ENCODE measurements around the gene TCF7L2. TPM values are rescaled to one million over a fixed set of nuclear protein-coding genes. Genes with fewer than 3 reads are reported as not detected.

TCF7L2 gene
- total and polyA plus RNA-seq, 4 donors, result 9.1 to 32.3 (median 21.4) TPM

DNA sequence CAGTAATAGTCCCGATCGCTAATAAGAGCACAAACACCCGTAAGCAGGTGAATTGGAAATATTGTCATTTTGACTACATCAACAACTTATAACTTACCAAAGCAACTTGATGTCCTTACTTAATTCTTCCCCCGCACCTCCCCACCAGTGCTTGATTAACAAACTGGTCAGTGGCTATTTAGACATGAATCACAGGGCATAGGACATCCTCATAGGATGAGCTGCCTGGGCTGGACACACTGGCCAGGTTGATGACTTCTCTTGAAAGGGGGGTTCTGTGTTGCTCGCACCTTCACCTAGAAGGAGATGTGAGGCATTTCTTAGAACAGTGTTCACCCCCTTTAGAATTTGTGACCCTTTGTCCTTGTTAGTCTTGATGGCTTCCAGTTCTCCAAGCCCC, 163.2 kb downstream of the TCF7L2 start:
- no peak overlapping the region for H3K9ac ChIP-seq (ENCODE audit: insufficient read depth in 1 of 2, low read length in 2 of 2)
- H3K4me1 ChIP-seq (ENCODE audit: control insufficient read depth in 5 of 5, insufficient read depth in 5 of 5, low read length in 5 of 5), result peaks cover 0 to 5% (median 0%) of the 10 kb centered on the region in 5 donors
- WGBS, 2 donors, result 95 to 99% methylated on average over 5 of the region's 5 CpGs
- no peak overlapping the region for H3K27ac ChIP-seq (ENCODE audit: low read depth in 1 of 2, low read length in 1 of 2)
- DNase-seq (no peak), ATAC-seq (ENCODE audit: insufficient read depth, low FRiP score) (no peak)
- TF ChIP-seq, protein P1, sequence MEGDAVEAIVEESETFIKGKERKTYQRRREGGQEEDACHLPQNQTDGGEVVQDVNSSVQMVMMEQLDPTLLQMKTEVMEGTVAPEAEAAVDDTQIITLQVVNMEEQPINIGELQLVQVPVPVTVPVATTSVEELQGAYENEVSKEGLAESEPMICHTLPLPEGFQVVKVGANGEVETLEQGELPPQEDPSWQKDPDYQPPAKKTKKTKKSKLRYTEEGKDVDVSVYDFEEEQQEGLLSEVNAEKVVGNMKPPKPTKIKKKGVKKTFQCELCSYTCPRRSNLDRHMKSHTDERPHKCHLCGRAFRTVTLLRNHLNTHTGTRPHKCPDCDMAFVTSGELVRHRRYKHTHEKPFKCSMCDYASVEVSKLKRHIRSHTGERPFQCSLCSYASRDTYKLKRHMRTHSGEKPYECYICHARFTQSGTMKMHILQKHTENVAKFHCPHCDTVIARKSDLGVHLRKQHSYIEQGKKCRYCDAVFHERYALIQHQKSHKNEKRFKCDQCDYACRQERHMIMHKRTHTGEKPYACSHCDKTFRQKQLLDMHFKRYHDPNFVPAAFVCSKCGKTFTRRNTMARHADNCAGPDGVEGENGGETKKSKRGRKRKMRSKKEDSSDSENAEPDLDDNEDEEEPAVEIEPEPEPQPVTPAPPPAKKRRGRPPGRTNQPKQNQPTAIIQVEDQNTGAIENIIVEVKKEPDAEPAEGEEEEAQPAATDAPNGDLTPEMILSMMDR (IDR thresholded peaks at IDR 0.05; ENCODE audit: control extremely low read depth, extremely low read depth), result no peak
- no peak overlapping the region for H3K4me3 ChIP-seq
- H3K9me3 ChIP-seq (ENCODE audit: control insufficient read depth in 4 of 4, insufficient read depth in 3 of 4, low read length in 3 of 4), result no peaks in the 10 kb centered on the region
- no peaks in the 10 kb centered on the region for H3K27me3 ChIP-seq (ENCODE audit: control insufficient read depth in 3 of 3, insufficient read depth in 3 of 3, low read length in 2 of 3)
- peaks cover 0 to 1% (median 0%) of the 10 kb centered on the region in 4 donors for H3K36me3 ChIP-seq (ENCODE audit: control insufficient read depth in 4 of 4, insufficient read depth in 4 of 4, low read length in 4 of 4)

DNA sequence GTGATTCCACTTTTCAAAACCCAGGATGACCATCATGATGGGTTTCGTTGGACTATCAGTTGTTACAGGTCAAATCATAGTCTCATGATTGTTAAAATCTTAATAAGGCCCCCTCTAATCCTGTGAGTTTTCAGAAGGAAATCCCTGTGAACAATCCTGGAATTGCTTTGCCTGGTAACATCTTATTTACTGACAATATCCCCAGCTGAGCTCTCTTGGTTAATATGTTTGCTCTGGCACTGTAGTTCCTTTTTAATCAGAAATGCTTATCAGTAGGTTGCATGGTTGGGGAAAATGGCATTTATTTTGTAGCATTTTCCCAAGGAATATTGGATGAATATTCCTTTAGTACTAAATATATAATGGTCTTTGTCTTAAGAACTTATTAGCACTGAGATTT, 163.9 kb downstream of the TCF7L2 start:
- ATAC-seq (ENCODE audit: insufficient read depth, low FRiP score), result no peak
- Histone ChIP-seq H3K4me3 (no peak overlapping the region), H3K4me1 (ENCODE audit: control insufficient read depth in 5 of 5, insufficient read depth in 5 of 5, low read length in 5 of 5) (peaks cover 0 to 5% (median 0%) of the 10 kb centered on the region in 5 donors), H3K9ac (ENCODE audit: insufficient read depth in 1 of 2, low read length in 2 of 2) (no peak overlapping the region), H3K36me3 (ENCODE audit: control insufficient read depth in 4 of 4, insufficient read depth in 4 of 4, low read length in 4 of 4) (peaks cover 0 to 1% (median 0%) of the 10 kb centered on the region in 4 donors), H3K27ac (ENCODE audit: low read depth in 1 of 2, low read length in 1 of 2) (no peak overlapping the region), H3K27me3 (ENCODE audit: control insufficient read depth in 3 of 3, insufficient read depth in 3 of 3, low read length in 2 of 3) (no peaks in the 10 kb centered on the region), H3K9me3 (ENCODE audit: control insufficient read depth in 4 of 4, insufficient read depth in 3 of 4, low read length in 3 of 4) (no peaks in the 10 kb centered on the region)
- TF ChIP-seq, protein P1 (IDR thresholded peaks at IDR 0.05; ENCODE audit: control extremely low read depth, extremely low read depth), result no peak
- no peak for DNase-seq
- 66 to 93% methylated on average over 1 of the region's 1 CpG for WGBS, 2 donors

GRCh38 chr10:113115556-113115955, 165.5 kb downstream of the TCF7L2 start:
- Histone ChIP-seq H3K27me3 (ENCODE audit: control insufficient read depth in 3 of 3, insufficient read depth in 3 of 3, low read length in 2 of 3) (no peaks in the 10 kb centered on the region), H3K9me3 (ENCODE audit: control insufficient read depth in 4 of 4, insufficient read depth in 3 of 4, low read length in 3 of 4) (no peaks in the 10 kb centered on the region), H3K36me3 (ENCODE audit: control insufficient read depth in 4 of 4, insufficient read depth in 4 of 4, low read length in 4 of 4) (peaks cover 0 to 1% (median 0%) of the 10 kb centered on the region in 4 donors), H3K27ac (ENCODE audit: low read depth in 1 of 2, low read length in 1 of 2) (no peak overlapping the region), H3K9ac (ENCODE audit: insufficient read depth in 1 of 2, low read length in 2 of 2) (no peak overlapping the region), H3K4me3 (no peak overlapping the region), H3K4me1 (ENCODE audit: control insufficient read depth in 5 of 5, insufficient read depth in 5 of 5, low read length in 5 of 5) (peaks cover 0 to 5% (median 0%) of the 10 kb centered on the region in 5 donors)
- no peak for ATAC-seq (ENCODE audit: insufficient read depth, low FRiP score)
- WGBS, 2 donors, result 66 to 78% methylated on average over 10 of the region's 10 CpGs
- TF ChIP-seq, protein P1 (IDR thresholded peaks at IDR 0.05; ENCODE audit: control extremely low read depth, extremely low read depth), result no peak
- DNase-seq, result no peak

DNA sequence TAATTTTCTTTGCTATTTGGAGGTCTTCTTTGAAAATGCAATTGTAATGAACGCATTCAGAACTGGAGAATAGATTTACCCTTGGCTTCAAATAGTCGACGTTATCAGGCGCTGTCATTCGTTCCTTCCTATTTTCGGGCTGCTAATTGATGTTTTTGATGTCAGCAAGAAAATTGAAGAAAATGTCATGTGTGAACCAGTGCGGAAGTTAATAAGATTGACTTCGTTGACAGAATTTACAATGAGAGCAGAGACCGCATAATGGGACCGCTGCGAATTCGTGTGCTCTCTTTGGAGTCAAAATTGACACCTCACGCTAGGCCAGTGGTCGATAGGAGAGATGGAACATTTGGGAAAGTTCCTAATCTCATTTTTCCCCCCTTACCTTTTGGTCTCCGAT, 168.8 kb downstream of the TCF7L2 start:
- H3K36me3 ChIP-seq (ENCODE audit: control insufficient read depth in 4 of 4, insufficient read depth in 4 of 4, low read length in 4 of 4), result peaks cover 0 to 1% (median 0%) of the 10 kb centered on the region in 4 donors
- ATAC-seq (ENCODE audit: insufficient read depth, low FRiP score) (no peak), DNase-seq (no peak)
- no peak overlapping the region for H3K27ac ChIP-seq (ENCODE audit: low read depth in 1 of 2, low read length in 1 of 2)
- no peaks in the 10 kb centered on the region for H3K27me3 ChIP-seq (ENCODE audit: control insufficient read depth in 3 of 3, insufficient read depth in 3 of 3, low read length in 2 of 3)
- TF ChIP-seq, protein P1 (IDR thresholded peaks at IDR 0.05; ENCODE audit: control extremely low read depth, extremely low read depth), result no peak
- peaks cover 0 to 3% (median 0%) of the 10 kb centered on the region in 5 donors for H3K4me1 ChIP-seq (ENCODE audit: control insufficient read depth in 5 of 5, insufficient read depth in 5 of 5, low read length in 5 of 5)
- H3K9me3 ChIP-seq (ENCODE audit: control insufficient read depth in 4 of 4, insufficient read depth in 3 of 4, low read length in 3 of 4), result no peaks in the 10 kb centered on the region
- H3K9ac ChIP-seq (ENCODE audit: insufficient read depth in 1 of 2, low read length in 2 of 2), result no peak overlapping the region
- 95 to 96% methylated on average over 15 of the region's 15 CpGs for WGBS, 2 donors
- no peak overlapping the region for H3K4me3 ChIP-seq
